Panc1 (cell line): ENCODE measurements around the gene REV3L.

Experiments
- POLR2AphosphoS5 ChIP-seq: IDR thresholded peaks from 2 replicates; pipeline ENCODE4 v1.6.1; 2012; ENCODE audit warnings: mild to moderate bottlenecking, low read depth, low read length, moderate library complexity
- SIN3A ChIP-seq: IDR thresholded peaks from 2 replicates; pipeline ENCODE4 v1.6.1; 2012; ENCODE audit warnings: low read depth, mild to moderate bottlenecking, low read length, moderate library complexity, borderline replicate concordance; ENCODE audit not compliant: insufficient read depth
- TF ChIP-seq, protein P1 (sequence below): fragments of 450-650 bp; IDR thresholded peaks from 2 replicates; pipeline ENCODE4 v1.5.1; 2017; ENCODE audit warnings: mild to moderate bottlenecking

DNA sequence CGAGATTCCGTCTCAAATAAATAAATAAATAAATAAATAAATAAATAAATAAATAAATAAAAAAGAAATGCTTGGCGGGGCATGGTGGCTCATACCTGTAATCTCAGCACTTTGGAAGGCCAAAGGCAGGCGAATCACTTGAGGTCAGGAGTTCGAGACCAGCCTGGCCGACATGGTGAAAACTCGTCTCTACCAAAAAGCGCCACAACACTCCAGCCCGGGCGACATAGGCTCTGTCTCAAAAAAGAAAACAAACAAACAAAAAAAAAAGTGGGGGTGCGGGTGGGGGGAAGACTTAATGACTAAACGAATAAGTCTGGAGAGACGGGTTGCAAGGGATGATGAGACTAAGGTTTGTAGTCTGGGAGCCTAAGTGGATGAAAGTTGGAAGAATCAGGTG, 225.0 kb downstream of the REV3L start:
- TF ChIP-seq POLR2AphosphoS5 (no peak), SIN3A (no peak)
- TF ChIP-seq, protein P1, sequence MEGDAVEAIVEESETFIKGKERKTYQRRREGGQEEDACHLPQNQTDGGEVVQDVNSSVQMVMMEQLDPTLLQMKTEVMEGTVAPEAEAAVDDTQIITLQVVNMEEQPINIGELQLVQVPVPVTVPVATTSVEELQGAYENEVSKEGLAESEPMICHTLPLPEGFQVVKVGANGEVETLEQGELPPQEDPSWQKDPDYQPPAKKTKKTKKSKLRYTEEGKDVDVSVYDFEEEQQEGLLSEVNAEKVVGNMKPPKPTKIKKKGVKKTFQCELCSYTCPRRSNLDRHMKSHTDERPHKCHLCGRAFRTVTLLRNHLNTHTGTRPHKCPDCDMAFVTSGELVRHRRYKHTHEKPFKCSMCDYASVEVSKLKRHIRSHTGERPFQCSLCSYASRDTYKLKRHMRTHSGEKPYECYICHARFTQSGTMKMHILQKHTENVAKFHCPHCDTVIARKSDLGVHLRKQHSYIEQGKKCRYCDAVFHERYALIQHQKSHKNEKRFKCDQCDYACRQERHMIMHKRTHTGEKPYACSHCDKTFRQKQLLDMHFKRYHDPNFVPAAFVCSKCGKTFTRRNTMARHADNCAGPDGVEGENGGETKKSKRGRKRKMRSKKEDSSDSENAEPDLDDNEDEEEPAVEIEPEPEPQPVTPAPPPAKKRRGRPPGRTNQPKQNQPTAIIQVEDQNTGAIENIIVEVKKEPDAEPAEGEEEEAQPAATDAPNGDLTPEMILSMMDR: no peak
